Esophagus muscularis mucosa (tissue), 4 donors: ENCODE results near the gene RAE1.

ENCODE experiments used
- EP300 ChIP-seq: sonication (generic); formaldehyde crosslinking; IDR thresholded peaks from one replicate; pipeline ENCODE4 v1.6.1; 2017; ENCODE audit warnings: antibody characterized with exemption
- POLR2A ChIP-seq: fragments of 450-650 bp; IDR thresholded peaks from one replicate; pipeline ENCODE4 v1.6.1; 2017; ENCODE audit warnings: antibody characterized with exemption, moderate library complexity, mild to moderate bottlenecking, low read depth
- POLR2AphosphoS5 ChIP-seq, 2 donors: sonication (generic); formaldehyde crosslinking; IDR thresholded peaks; one replicate each; pipeline ENCODE4 v1.6.1; 2017; ENCODE audit warnings: antibody characterized with exemption in 2 of 2
- TF ChIP-seq, protein P1 (sequence below), 3 experiments: fragments of 200-600 bp in 2 of 3; fragments of 450-650 bp in 1 of 3; sonication (generic) in 2 of 3; IDR thresholded peaks; one replicate each; pipeline ENCODE4 v1.5.1; 2017 to 2019; ENCODE audit warnings: antibody characterized with exemption in 3 of 3, mild to moderate bottlenecking in 2 of 3, moderate library complexity in 1 of 3

DNA sequence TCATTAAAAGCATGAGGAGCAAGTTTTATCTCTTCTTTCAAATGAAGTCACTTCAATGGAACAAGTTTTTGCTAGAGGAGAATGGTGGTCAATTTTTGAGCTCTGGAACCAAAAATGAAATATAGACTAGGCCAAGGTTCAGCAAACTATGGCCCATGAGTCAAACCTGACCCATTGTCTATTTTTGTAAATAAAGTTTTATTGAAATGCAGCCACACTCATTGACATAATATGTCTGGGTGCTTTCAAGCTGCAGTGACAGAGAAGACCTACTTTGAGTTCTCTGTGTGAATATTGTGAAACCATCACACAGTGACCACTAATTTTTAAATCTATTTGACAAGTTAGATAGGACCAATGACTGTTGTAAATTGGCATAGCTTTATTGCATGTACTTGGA is 13.4 kb downstream of the RAE1 start:
- TF ChIP-seq, protein P1, sequence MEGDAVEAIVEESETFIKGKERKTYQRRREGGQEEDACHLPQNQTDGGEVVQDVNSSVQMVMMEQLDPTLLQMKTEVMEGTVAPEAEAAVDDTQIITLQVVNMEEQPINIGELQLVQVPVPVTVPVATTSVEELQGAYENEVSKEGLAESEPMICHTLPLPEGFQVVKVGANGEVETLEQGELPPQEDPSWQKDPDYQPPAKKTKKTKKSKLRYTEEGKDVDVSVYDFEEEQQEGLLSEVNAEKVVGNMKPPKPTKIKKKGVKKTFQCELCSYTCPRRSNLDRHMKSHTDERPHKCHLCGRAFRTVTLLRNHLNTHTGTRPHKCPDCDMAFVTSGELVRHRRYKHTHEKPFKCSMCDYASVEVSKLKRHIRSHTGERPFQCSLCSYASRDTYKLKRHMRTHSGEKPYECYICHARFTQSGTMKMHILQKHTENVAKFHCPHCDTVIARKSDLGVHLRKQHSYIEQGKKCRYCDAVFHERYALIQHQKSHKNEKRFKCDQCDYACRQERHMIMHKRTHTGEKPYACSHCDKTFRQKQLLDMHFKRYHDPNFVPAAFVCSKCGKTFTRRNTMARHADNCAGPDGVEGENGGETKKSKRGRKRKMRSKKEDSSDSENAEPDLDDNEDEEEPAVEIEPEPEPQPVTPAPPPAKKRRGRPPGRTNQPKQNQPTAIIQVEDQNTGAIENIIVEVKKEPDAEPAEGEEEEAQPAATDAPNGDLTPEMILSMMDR (IDR thresholded peaks at IDR 0.05): no peak
- TF ChIP-seq POLR2A (no peak), POLR2AphosphoS5 (IDR thresholded peaks at IDR 0.05) (no peak), EP300 (no peak)
